Raji (cell line): ENCODE measurements around the gene ZNF580.

Source experiments
- POLR2A ChIP-seq: IDR thresholded peaks from 2 replicates; pipeline ENCODE4 v1.6.1; 2011; ENCODE audit warnings: low read depth, low read length, control low read depth; ENCODE audit not compliant: insufficient read depth

ZNF580 gene

DNA sequence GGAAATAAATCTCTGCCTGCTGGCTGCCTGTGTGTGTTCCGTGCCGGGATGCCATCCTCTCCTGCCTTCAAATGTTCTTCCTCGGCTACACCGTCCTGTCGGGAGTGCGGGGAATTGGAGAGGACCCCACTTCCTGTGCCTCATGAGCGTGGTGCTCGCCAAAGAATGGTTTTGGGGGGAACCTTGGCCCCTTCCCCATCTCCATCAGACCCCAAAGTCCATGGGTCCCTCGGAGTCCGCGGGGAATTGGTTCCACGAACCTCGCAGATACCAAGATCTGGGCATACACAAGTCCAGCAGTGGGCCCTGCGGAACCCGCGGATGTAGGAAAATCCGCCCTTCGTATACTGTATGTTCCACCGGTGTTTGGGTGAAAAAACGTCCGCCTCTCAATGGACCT is 37.7 kb upstream of the ZNF580 start:
- no peak for TF ChIP-seq POLR2A

DNA sequence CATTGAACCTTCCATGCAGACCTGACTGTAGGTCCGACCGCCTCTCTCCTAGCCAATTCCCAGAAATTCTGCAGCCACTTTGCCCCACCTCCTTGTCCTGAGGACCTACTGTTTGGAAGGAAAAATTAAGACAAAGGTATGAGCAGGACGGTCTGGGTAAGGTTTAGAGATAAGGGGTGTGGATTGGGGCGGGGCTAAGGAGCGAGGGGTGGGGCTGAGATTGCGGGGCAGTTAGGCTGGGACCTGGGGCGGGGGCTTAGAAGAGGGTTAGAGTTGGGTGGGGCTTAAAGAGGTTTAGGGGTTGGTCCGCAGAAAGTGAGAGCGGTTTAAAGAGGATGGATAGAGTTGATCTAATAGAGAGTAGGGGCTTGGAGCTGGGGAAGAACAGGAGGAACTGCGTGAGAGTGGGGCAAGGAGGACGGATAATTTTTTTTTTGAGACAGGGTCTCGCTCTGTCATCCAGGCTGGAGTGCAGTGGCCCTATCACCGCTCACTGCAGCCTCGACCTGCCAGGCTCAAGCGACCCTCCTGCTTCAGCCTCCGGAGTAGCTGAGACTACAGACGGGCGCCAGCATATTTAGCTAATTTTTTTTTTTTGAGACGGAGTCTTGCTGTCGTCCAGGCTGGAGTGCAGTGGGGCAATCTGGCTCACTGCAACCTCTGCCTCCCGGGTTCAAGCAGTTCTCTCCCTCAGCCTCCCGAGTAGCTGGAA is 37.1 kb upstream of the ZNF580 start:
- no peak for TF ChIP-seq POLR2A

DNA sequence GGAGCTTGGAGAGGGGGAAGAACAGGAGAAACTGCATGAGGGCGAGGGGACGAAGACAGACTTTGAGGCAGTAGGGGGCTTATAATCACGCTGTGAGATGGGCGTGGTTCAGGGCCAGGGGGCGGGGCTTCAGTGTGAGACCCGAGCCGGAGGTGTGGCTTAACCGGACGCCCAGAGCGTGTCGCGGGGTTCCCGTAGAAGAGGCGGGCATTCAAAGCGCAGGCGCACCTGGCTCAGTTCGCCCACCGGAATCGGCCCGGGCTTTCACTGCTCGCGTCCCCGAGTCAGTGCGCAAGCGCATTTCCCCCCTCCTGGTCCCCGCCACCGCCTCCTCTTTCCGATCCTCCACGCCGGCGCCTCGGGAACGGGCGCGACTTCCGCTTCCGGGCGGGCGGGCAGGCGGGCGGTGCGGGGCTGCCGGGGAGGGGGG is 35.6 kb upstream of the ZNF580 start:
- peak; percentile 59; the same call in 1 of the 2 replicates for TF ChIP-seq POLR2A

DNA sequence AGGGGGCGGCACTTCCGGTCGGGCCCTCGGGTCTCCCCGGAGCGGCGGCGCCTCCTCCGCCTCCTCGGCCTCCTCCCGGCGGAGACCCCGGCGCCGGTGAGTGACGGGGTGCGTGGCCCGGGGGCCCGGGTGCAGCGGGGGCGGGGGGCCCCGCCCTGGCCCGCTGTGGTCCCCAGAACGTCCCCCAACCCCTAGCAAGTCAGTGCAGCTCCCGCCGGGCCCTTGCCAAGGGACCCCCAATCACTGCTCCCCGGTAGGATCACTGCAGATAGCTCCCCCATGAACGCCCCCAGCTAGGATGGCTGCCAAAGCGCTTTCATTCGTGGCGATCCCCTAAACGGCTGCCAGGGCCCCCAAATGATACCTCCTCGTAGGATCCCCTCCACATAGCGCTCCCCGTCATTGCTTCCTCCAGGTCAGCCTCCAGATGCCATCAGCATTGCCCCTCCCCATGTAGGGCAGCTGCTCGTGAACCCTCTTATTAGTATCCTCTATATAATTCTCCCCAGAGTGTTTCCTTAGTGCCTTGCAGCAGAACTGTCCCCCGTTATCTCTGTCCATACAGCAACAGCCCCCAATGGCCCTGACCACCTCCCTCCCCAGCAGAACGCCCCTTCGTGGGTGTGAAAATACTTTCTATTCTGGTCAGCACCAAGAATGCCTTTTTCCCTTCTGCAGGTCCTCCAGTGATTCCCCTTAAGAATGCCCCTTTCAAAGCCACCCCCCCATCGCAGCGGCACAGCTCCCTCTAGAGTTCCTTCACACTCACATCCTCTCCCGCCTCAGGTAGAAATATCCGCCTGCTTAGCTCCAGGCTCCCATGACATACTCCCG is 34.9 kb upstream of the ZNF580 start, which contains the start of gene ZNF865:
Gene ZNF865 (plus strand): TSS at position 11 of the 834 bp plus-strand sequence. CDS start 7,972 bp downstream, outside the sequence.
- peak; percentile 35; the same call in 1 of the 2 replicates for TF ChIP-seq POLR2A

DNA sequence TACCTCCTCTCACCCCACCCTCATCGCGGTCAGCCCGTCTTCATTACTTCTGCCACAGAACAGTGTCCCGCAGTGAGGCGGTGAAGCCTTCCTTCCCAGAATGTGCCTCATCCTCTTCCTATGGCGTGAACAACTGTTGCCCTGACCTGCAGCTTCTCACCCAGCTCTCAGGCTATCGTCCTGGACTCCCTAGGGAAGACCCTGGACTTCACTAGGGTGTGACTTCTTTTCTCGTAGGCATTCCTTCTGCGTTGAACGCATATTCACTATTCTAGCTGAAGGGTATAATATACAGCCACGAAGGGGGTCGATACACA is 34.4 kb upstream of the ZNF580 start:
- TF ChIP-seq POLR2A = no peak

DNA sequence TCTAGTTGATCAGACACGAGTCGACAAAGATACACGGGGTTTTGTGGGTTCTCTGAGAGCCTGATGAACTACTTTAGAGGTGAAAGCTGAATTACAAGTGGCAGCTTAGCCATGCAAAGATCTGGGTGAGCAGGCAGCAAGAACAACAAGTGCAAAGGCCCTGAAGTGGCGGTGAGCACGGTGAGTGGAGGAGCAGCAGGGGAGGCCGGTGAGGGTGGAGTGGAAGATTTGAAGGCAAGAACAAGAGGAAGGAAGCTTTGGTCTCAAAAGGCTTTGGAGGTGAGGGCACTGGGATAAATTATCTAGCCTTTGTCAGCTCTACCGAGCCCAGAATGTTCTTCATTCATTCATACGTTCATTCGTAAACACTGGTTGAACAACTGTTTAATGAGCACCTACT is 34.0 kb upstream of the ZNF580 start:
- no peak for TF ChIP-seq POLR2A

DNA sequence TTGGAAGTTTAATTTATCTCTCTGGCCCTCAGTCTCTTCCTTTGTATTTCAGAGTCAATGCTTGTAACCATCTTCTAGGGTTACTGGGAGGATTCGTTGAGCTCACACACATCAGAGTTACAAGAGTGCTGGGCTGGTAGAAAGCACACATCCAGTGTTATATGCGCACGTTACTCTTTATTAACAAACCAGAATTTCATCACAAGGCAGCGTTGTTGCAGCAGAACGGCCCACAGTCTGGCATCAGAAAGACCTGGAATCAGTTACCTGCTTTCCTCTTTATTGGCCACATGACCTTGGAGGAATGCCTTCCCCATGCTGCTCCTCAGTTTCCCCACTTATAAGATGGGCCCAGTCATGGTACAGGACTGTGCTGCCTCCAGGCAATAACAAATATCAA is 31.5 kb upstream of the ZNF580 start:
- TF ChIP-seq POLR2A = no peak

DNA sequence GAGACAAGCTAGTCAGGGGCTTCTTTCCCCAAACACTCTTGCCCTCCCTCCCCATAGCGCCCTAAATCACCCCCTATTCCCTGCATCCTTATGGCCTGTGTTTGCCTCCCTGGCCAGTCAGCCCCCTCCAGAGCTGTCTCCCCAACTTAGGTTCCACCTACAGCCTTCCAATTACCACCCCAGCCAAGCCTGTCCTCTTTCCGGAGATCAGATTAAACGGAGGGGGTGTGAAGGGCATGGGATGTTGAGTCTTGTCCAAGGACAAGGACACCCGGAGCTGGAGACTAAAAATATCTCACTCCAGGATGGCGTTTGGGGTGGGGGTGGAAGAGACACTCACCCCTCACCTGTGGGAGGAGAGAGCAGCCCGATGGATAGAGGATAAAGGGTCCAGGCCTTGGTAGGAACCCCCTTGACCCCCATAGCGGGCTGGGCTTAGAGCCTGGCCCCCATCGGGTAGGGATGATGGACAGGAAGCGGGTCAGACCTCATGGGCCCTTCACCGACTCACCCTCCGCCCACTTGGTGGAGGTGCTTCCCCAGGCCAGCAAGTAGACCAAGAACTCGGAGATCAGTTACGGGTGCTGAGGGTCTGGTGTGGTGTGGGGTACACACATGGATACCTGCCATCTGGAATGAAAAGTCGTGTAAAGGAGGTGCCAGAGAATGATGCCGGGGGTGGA is 29.4 kb upstream of the ZNF580 start:
- TF ChIP-seq POLR2A = no peak

DNA sequence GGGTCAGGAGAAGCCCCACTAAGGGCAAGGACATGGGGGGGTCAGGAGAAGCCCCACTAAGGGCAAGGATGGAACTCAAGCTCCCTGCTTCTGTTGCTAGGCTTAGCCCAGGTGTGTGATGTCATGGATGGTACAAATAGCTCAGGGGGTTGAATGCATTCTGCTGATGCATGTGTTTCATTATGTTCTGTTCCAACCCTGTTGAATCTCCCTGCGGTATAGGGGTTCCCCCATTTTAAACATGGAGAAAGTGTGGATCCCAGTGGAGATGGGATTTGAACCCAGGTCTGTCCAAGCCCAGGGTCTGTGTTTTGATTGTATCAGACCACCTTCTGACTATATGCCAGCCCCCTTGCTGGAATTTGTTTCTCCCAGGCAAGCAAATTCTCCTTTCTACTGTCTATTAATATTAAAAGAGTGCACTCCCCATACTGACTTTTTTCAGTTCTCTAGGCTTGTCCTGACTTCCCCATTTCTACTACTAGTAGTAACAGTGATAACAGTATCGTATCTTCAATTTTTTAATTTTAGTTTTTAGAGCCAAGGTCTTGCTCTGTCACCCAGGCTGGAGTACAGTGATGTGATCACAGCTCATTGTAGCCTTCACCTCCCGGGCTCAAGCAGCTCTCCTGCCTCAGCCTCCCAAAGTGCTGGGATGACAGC is 28.7 kb upstream of the ZNF580 start:
- TF ChIP-seq POLR2A = no peak

DNA sequence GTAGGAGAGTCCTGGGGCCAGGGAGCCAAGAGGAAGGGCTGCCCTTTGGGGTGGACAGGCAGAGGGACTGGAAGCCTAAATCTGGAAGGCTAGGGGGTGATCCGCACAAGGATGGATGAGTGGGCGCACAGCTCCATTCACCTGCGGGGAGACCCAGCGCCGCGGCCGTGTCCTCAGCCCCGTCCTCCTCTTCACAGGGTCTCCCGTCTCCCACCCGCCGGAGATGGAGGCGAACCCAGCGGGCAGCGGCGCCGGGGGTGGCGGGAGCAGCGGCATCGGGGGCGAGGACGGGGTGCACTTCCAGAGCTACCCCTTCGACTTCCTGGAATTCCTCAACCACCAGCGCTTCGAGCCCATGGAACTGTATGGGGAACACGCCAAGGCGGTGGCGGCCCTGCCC is 27.4 kb upstream of the ZNF580 start:
- no peak for TF ChIP-seq POLR2A

DNA sequence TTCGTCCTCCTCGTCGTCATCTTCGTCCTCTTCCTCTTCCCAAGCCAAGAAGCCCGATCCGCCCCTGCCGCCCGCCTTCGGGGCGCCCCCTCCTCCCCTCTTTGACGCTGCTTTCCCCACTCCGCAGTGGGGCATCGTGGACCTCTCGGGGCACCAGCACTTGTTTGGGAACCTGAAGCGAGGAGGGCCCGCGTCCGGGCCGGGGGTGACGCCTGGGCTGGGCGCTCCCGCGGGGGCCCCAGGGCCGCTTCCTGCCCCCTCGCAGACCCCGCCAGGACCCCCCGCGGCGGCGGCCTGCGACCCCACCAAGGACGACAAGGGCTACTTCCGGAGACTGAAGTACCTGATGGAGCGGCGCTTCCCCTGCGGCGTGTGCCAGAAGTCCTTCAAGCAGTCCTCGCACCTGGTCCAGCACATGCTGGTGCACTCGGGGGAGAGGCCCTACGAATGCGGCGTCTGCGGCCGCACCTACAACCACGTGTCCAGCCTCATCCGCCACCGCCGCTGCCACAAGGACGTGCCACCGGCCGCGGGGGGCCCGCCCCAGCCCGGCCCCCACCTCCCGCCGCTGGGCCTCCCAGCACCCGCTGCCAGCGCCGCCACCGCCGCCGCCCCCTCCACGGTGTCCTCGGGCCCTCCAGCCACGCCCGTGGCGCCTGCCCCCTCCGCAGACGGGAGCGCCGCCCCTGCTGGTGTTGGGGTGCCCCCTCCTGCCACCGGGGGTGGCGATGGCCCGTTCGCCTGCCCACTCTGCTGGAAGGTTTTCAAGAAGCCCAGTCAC is 26.7 kb upstream of the ZNF580 start:
- no peak for TF ChIP-seq POLR2A

DNA sequence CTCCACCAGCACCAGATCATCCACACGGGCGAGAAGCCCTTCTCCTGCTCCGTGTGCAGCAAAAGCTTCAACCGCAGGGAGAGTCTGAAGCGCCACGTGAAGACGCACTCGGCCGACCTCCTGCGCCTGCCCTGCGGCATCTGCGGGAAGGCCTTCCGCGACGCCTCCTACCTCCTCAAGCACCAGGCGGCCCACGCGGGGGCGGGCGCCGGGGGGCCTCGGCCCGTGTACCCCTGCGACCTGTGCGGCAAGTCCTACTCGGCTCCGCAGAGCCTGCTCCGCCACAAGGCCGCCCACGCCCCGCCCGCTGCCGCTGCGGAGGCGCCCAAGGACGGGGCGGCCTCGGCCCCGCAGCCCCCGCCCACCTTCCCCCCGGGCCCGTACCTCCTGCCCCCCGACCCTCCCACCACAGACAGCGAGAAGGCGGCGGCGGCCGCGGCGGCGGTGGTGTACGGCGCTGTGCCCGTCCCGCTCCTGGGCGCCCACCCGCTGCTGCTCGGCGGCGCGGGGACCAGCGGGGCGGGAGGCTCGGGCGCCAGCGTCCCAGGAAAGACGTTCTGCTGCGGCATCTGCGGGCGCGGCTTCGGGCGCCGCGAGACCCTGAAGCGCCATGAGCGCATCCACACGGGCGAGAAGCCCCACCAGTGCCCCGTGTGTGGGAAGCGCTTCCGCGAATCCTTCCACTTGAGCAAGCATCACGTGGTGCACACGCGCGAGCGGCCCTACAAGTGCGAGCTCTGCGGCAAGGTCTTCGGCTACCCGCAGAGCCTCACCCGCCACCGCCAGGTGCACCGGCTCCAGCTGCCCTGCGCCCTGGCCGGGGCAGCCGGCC is 25.9 kb upstream of the ZNF580 start:
- no peak for TF ChIP-seq POLR2A

DNA sequence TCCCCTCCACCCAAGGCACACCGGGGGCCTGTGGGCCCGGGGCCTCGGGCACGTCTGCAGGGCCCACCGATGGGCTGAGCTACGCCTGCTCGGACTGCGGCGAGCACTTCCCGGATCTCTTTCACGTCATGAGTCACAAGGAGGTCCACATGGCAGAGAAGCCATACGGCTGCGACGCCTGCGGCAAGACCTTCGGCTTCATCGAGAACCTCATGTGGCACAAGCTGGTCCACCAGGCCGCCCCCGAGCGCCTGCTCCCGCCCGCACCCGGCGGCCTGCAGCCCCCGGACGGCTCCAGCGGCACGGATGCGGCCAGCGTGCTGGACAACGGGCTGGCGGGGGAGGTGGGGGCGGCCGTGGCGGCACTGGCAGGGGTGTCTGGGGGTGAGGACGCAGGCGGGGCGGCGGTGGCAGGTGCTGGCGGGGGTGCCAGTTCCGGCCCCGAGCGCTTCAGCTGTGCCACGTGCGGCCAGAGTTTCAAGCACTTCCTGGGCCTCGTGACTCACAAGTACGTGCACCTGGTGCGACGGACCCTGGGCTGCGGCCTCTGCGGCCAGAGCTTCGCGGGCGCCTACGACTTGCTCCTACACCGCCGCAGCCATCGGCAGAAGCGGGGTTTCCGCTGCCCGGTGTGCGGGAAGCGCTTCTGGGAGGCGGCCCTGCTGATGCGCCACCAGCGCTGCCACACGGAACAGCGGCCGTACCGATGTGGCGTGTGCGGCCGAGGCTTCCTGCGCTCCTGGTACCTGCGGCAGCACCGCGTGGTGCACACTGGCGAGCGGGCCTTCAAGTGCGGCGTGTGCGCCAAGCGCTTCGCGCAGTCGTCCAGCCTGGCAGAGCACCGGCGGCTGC is 25.0 kb upstream of the ZNF580 start:
- TF ChIP-seq POLR2A = no peak

DNA sequence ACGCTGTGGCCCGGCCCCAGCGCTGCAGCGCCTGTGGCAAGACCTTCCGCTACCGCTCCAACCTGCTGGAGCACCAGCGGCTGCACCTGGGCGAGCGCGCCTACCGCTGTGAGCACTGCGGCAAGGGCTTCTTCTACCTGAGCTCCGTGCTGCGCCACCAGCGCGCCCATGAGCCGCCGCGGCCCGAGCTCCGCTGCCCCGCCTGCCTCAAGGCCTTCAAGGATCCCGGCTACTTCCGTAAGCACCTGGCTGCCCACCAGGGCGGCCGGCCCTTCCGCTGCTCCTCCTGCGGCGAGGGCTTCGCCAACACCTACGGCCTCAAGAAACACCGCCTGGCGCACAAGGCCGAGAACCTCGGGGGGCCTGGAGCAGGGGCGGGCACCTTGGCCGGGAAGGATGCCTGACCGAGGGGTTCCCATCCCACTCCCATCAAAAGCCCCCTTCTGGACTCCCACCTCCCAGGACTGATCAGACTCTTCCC is 24.4 kb upstream of the ZNF580 start:
- no peak for TF ChIP-seq POLR2A
